Keratinocyte (primary cell): Measurements from ENCODE around the gene SGMS2.

Experiments
- CTCF ChIP-seq, 3 experiments: IDR thresholded peaks in 1 of 3; conservative IDR thresholded peaks in 1 of 3; optimal IDR thresholded peaks in 1 of 3; 2 replicates in 2 of 3; 3 replicates in 1 of 3; pipeline versions ENCODE3 to v1.5.1; 2011; ENCODE audit warnings: low read length in 3 of 3, mild to moderate bottlenecking in 3 of 3, moderate library complexity in 2 of 3, control low read depth in 1 of 3, inconsistent platforms in 1 of 3; ENCODE audit not compliant: insufficient read depth in 2 of 3; ENCODE audit errors: extremely low read depth in 1 of 3
- EZH2 ChIP-seq: IDR thresholded peaks from one replicate; pipeline ENCODE4 v1.6.1; 2012; ENCODE audit warnings: inconsistent platforms, mild to moderate bottlenecking, low read length, moderate library complexity

DNA sequence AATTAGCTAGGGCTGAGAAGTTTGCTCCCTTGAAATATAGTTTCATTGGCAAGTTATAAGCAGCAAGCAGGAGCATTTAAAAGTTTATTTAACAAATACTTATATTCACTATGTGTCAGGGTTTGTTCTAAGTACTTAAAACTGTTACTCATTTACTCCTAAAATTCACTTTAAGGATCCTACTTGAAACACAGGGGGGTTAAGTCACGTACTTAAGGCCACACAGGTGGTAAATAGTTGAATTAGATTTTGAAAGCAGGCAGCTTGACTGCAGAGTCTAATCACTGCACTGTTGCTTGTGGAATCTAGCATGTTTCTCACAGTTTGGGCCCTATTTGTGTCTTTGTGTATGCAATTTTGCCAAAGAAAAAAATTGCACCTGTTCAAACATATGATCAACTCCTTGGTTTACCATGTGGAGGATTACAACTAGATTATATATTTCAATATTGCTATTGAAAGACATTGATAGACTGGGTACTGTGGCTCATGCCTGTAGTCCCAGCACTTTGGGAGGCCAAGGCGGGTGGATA, 7.6 kb downstream of the SGMS2 start:
- TF ChIP-seq CTCF (optimal IDR thresholded peaks at IDR 0.05 in 1 of 3, IDR thresholded peaks at IDR 0.05 in 1 of 3, conservative IDR thresholded peaks at IDR 0.05 in 1 of 3; ENCODE audit: extremely low read depth in 1 of 3, insufficient read depth in 2 of 3, low read length in 3 of 3) = no peak
- TF ChIP-seq EZH2 = no peak
